Tibial artery (tissue), 4 donors: ENCODE data around the gene PIGZ.

ENCODE experiments used
- DNase-seq, 2 donors: peaks; one replicate each; pipeline ENCODE4 v3.0.0-alpha.2; 2019
- H3K27ac ChIP-seq, 2 donors: fragments of 200-600 bp; sonication (generic) in 1 of 2; 1 replicate in 1 of 2; 2 replicates in 1 of 2; pipeline ENCODE4 v1.5.1; 2018 to 2019; ENCODE audit warnings: mild to moderate bottlenecking in 1 of 2
- H3K27me3 ChIP-seq, 2 donors: fragments of 200-600 bp; sonication (generic) in 1 of 2; one replicate each; pipeline versions ENCODE4 v1.5.1 to v1.6.0; 2016 to 2019
- H3K36me3 ChIP-seq, 3 donors: fragments of 200-600 bp; sonication (generic) in 2 of 3; one replicate each; pipeline ENCODE4 v1.5.1; 2016 to 2019; ENCODE audit warnings: mild to moderate bottlenecking in 2 of 3
- H3K4me1 ChIP-seq, 4 donors: fragments of 200-600 bp; sonication (generic) in 2 of 4; 1 replicate in 3 of 4; 2 replicates in 1 of 4; pipeline ENCODE4 v1.5.1; 2016 to 2019
- H3K4me3 ChIP-seq, 2 donors: fragments of 200-600 bp; sonication (generic) in 1 of 2; 1 replicate in 1 of 2; 2 replicates in 1 of 2; pipeline ENCODE4 v1.5.1; 2018 to 2019; ENCODE audit warnings: mild to moderate bottlenecking in 2 of 2
- H3K9me3 ChIP-seq, 3 donors: fragments of 200-600 bp; sonication (generic) in 1 of 3; one replicate each; pipeline ENCODE4 v1.5.1; 2016 to 2019
- intact Hi-C: fragments of 100-400 bp; cut with DNase I; formaldehyde crosslinking; loops from one replicate; pipeline ENCODE4 v1.15.0; 2023; ENCODE audit warnings: low total_unique reads
- TF ChIP-seq, protein P1 (sequence below), 2 experiments: fragments of 200-600 bp in 1 of 2; fragments of 450-650 bp in 1 of 2; IDR thresholded peaks; one replicate each; pipeline ENCODE4 v1.5.1; 2017 to 2019; ENCODE audit warnings: antibody characterized with exemption in 2 of 2, mild to moderate bottlenecking in 1 of 2, moderate library complexity in 1 of 2

The PIGZ gene

DNA sequence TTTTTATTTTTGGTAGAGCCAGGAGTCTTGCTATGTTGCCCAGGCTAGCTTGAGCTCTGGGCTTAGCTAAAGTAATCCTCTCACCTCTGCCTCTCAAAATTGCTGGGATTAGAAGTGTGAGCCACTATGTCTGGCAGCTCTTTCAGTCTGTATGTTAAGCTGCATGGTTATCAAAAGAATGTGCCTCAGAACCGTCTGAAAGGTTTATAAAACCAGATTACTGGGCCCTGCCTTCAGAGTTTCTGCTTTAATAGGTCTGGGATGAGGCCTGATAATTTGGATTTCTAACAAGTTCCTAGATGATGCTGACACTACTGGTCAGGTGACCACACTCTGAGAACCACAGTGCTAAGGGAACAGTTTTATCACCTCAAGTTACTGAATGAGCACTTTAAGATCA, 66.3 kb downstream of the PIGZ start:
- intact Hi-C loops, result no loop called here
- no peak for DNase-seq
- Histone ChIP-seq H3K36me3 (peaks cover 50 to 79% (median 60%) of the 10 kb centered on the region in 3 donors), H3K4me1 (no peaks in the 10 kb centered on the region), H3K27me3 (no peaks in the 10 kb centered on the region), H3K9me3 (no peaks in the 10 kb centered on the region), H3K4me3 (no peak overlapping the region), H3K27ac (no peak overlapping the region)
- TF ChIP-seq, protein P1, sequence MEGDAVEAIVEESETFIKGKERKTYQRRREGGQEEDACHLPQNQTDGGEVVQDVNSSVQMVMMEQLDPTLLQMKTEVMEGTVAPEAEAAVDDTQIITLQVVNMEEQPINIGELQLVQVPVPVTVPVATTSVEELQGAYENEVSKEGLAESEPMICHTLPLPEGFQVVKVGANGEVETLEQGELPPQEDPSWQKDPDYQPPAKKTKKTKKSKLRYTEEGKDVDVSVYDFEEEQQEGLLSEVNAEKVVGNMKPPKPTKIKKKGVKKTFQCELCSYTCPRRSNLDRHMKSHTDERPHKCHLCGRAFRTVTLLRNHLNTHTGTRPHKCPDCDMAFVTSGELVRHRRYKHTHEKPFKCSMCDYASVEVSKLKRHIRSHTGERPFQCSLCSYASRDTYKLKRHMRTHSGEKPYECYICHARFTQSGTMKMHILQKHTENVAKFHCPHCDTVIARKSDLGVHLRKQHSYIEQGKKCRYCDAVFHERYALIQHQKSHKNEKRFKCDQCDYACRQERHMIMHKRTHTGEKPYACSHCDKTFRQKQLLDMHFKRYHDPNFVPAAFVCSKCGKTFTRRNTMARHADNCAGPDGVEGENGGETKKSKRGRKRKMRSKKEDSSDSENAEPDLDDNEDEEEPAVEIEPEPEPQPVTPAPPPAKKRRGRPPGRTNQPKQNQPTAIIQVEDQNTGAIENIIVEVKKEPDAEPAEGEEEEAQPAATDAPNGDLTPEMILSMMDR (IDR thresholded peaks at IDR 0.05), result no peak

DNA sequence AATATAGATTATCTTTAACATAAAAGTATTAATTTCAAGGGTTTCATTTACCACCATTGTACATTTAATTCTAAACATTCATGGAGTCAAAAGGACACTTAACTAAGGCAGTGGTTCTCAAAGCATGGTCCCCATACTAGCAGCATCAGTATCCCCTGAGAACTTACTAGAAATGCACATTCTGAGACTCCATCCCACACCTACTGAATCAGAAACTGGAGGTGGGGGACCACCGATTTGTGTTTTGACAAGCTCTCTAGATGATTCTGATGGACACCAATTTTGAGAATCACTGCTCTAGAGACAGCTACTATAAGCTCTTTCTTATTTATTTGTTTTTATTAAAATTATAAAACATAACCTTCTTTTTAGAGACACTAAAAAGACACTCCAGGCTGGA, 66.9 kb downstream of the PIGZ start:
- peaks cover 50 to 74% (median 60%) of the 10 kb centered on the region in 3 donors for H3K36me3 ChIP-seq
- no peaks in the 10 kb centered on the region for H3K9me3 ChIP-seq
- no peaks in the 10 kb centered on the region for H3K4me1 ChIP-seq
- no peak overlapping the region for H3K27ac ChIP-seq
- TF ChIP-seq, protein P1 (IDR thresholded peaks at IDR 0.05), result no peak
- H3K27me3 ChIP-seq, result no peaks in the 10 kb centered on the region
- intact Hi-C loops, result no loop called here
- H3K4me3 ChIP-seq, result no peak overlapping the region
- no peak for DNase-seq
